Adrenal gland (tissue), 12 donors: ENCODE measurements around the gene CUL4A. TPM values are rescaled to one million over a fixed set of nuclear protein-coding genes. Genes with fewer than 3 reads are reported as not detected.

Experiments used
- DNase-seq, 7 donors: peaks; one replicate each; pipeline ENCODE4 v3.0.0-alpha.2; 2019 to 2020
- H3K27ac ChIP-seq, 5 donors: fragments of 200-600 bp; sonication (generic) in 4 of 5; 1 replicate in 3 of 5; 2 replicates in 2 of 5; pipeline versions ENCODE4 v1.5.1 to v1.8.0; 2016 to 2020; ENCODE audit warnings: mild to moderate bottlenecking in 1 of 5
- H3K27me3 ChIP-seq: fragments of 200-600 bp; 2 replicates; pipeline ENCODE4 v1.8.0; 2021
- H3K36me3 ChIP-seq, 2 donors: fragments of 200-600 bp; replicated peaks in 1 of 2; 1 replicate in 1 of 2; 2 replicates in 1 of 2; pipeline versions ENCODE4 v1.5.1 to v1.8.0; 2018 to 2022
- H3K4me1 ChIP-seq, 2 donors: fragments of 200-600 bp; replicated peaks in 1 of 2; 1 replicate in 1 of 2; 2 replicates in 1 of 2; pipeline versions ENCODE4 v1.5.1 to v1.8.0; 2018 to 2021
- H3K4me3 ChIP-seq, 4 donors: fragments of 200-600 bp; sonication (generic) in 3 of 4; one replicate each; pipeline ENCODE4 v1.5.1; 2016 to 2018
- H3K9me3 ChIP-seq, 3 donors: fragments of 200-600 bp; sonication (generic) in 1 of 3; replicated peaks in 1 of 3; 1 replicate in 2 of 3; 2 replicates in 1 of 3; pipeline versions ENCODE4 v1.5.1 to v1.8.0; 2016 to 2021
- POLR2A ChIP-seq, 2 donors: fragments of 450-650 bp; IDR thresholded peaks; one replicate each; pipeline ENCODE4 v1.6.1; 2017; ENCODE audit warnings: antibody characterized with exemption in 2 of 2, mild to moderate bottlenecking in 2 of 2, moderate library complexity in 1 of 2
- WGBS, 4 donors: extraction: QIAGEN DNeasy Blood & Tissue Kit in 2 of 4; methylation state at CpG; one replicate each; pipeline versions ENCODE4 v1.1.5 to v1.1.7; 2013 to 2017; 5-methylcytosine and 5-hydroxymethylcytosine counted together
- intact Hi-C, 2 donors: fragments of 100-400 bp; cut with DNase I; formaldehyde crosslinking; loops; one replicate each; pipeline versions ENCODE4 v1.14.1 to v1.15.0; 2022 to 2023
- polyA plus RNA-seq, 3 donors: library from polyadenylated mRNA; stranded (reverse); fragments of 200-250 nt in 2 of 3; fragments of 350-450 nt in 1 of 3; fragmentation: Illumina TruSeq in 1 of 3; extraction: RNeasy Lipid Tissue Mini Kit (QIAGEN cat#74804) in 1 of 3; gene quantifications; one replicate each; pipeline ENCODE4 v1.2.3, GENCODE V29; 2013 to 2014
- total RNA-seq, 9 donors: library from RNA; depleted of rRNA in 4 of 9; stranded (reverse); fragments of >200 nt in 4 of 9; fragments of 120-200 nt in 1 of 9; fragmentation: NEBNext Ultra II Directional in 1 of 9; extraction: Animal tissue kit (Norgen Biotek cat#: 25700) in 1 of 9; gene quantifications; one replicate each; pipeline versions ENCODE4 v1.1.0 to v1.2.4, GENCODE V29; 2013 to 2023
- TF ChIP-seq, protein P1 (sequence below), 6 experiments: fragments of 450-650 bp in 4 of 6; fragments of 200-600 bp in 2 of 6; sonication (generic) in 1 of 6; IDR thresholded peaks; 1 replicate in 5 of 6; 2 replicates in 1 of 6; pipeline versions ENCODE4 v1.5.1 to v1.8.0; 2016 to 2021; ENCODE audit warnings: antibody characterized with exemption in 6 of 6, mild to moderate bottlenecking in 2 of 6, moderate library complexity in 1 of 6
- donor health status: healthy with polysubstance abuse.
- donor health status: Bipolar disorder and iron deficiency.
- donor health status: DM: yes; HTN: yes; CAD: no.
- donor health status: DM: no; HTN: no; CAD: no.
- donor health status: DM: no; HTN: no; CAD: no.
- donor health status: DM: yes; HTN: yes; CAD: no.

The CUL4A gene
- total and polyA plus RNA-seq, 12 donors, result 27.6 to 90.4 (median 58.7) TPM

- H3K27me3 ChIP-seq, result no peaks in the 10 kb centered on the region
- H3K36me3 ChIP-seq, result peaks cover 0 to 53% of the 10 kb centered on the region in 2 donors
- H3K4me3 ChIP-seq, result no peak overlapping the region
- 71 to 89% (median 77%) methylated on average over 12 to 13 of the region's 13 CpGs for WGBS, 4 donors
- peak overlapping the region; percentile 37 to 90 (median 88) for H3K27ac ChIP-seq
- intact Hi-C loops, result no loop called here
- TF ChIP-seq, protein P1, sequence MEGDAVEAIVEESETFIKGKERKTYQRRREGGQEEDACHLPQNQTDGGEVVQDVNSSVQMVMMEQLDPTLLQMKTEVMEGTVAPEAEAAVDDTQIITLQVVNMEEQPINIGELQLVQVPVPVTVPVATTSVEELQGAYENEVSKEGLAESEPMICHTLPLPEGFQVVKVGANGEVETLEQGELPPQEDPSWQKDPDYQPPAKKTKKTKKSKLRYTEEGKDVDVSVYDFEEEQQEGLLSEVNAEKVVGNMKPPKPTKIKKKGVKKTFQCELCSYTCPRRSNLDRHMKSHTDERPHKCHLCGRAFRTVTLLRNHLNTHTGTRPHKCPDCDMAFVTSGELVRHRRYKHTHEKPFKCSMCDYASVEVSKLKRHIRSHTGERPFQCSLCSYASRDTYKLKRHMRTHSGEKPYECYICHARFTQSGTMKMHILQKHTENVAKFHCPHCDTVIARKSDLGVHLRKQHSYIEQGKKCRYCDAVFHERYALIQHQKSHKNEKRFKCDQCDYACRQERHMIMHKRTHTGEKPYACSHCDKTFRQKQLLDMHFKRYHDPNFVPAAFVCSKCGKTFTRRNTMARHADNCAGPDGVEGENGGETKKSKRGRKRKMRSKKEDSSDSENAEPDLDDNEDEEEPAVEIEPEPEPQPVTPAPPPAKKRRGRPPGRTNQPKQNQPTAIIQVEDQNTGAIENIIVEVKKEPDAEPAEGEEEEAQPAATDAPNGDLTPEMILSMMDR (IDR thresholded peaks at IDR 0.05), result no peak
- TF ChIP-seq POLR2A (IDR thresholded peaks at IDR 0.05), result no peak
- no peaks in the 10 kb centered on the region for H3K9me3 ChIP-seq
- H3K4me1 ChIP-seq, result peaks cover 6 to 13% of the 10 kb centered on the region in 2 donors
- DNase-seq, result no peak
These were observed 23.1 kb upstream of the CUL4A start for GRCh38 chr13:113186061-113186900.

- WGBS, 4 donors, result 33 to 60% (median 37%) methylated on average over 5 to 9 of the region's 9 CpGs
These were observed 22.1 kb upstream of the CUL4A start for GRCh38 chr13:113187263-113187669.

GRCh38 chr13:113187883-113188665, 21.3 kb upstream of the CUL4A start:
- intact Hi-C loops, result no loop called here
- Histone ChIP-seq H3K27me3 (no peaks in the 10 kb centered on the region), H3K9me3 (no peaks in the 10 kb centered on the region), H3K4me3 (no peak overlapping the region), H3K4me1 (peaks cover 6 to 13% of the 10 kb centered on the region in 2 donors), H3K36me3 (peaks cover 0 to 49% of the 10 kb centered on the region in 2 donors), H3K27ac (peak overlapping the region; percentile 18 to 90 (median 80))
- peak in 1 of 7 donors; percentile 48 for DNase-seq
- WGBS, 4 donors, result 89 to 92% (median 91%) methylated on average over 23 of the region's 23 CpGs
- no peak for TF ChIP-seq POLR2A (IDR thresholded peaks at IDR 0.05)
- TF ChIP-seq, protein P1 (IDR thresholded peaks at IDR 0.05), result no peak

More at GRCh38 chr13:113187263-113187669, 22.1 kb upstream of the CUL4A start:
- H3K9me3 ChIP-seq, result no peaks in the 10 kb centered on the region
- peaks cover 6 to 13% of the 10 kb centered on the region in 2 donors for H3K4me1 ChIP-seq
- no peaks in the 10 kb centered on the region for H3K27me3 ChIP-seq
- intact Hi-C loops, result no loop called here
- TF ChIP-seq, protein P1 (IDR thresholded peaks at IDR 0.05), result peak in 1 of 6 experiments; percentile 12
- peak in 1 of 2 donors; percentile 92 for TF ChIP-seq POLR2A (IDR thresholded peaks at IDR 0.05)
- peak; percentile 88 to 98 (median 96) for DNase-seq
- H3K27ac ChIP-seq, result peak overlapping the region; percentile 37 to 90 (median 88)
- H3K4me3 ChIP-seq, result peak overlapping the region in 1 of 4 donors; percentile 15
- peaks cover 0 to 51% of the 10 kb centered on the region in 2 donors for H3K36me3 ChIP-seq

- intact Hi-C loops, result no loop called here
- peaks cover 0 to 61% of the 10 kb centered on the region in 2 donors for H3K36me3 ChIP-seq
- no peak overlapping the region for H3K27ac ChIP-seq
- 77 to 89% (median 84%) methylated on average over 4 of the region's 4 CpGs for WGBS, 4 donors
- no peak overlapping the region for H3K4me3 ChIP-seq
- no peak for TF ChIP-seq POLR2A (IDR thresholded peaks at IDR 0.05)
- TF ChIP-seq, protein P1 (IDR thresholded peaks at IDR 0.05), result no peak
- peaks cover 6 to 13% of the 10 kb centered on the region in 2 donors for H3K4me1 ChIP-seq
- no peak for DNase-seq
- H3K27me3 ChIP-seq, result no peaks in the 10 kb centered on the region
- no peaks in the 10 kb centered on the region for H3K9me3 ChIP-seq
These were observed 19.2 kb upstream of the CUL4A start for GRCh38 chr13:113190181-113190580.
